ENCODE measurements around the gene PRKACA.

DNA sequence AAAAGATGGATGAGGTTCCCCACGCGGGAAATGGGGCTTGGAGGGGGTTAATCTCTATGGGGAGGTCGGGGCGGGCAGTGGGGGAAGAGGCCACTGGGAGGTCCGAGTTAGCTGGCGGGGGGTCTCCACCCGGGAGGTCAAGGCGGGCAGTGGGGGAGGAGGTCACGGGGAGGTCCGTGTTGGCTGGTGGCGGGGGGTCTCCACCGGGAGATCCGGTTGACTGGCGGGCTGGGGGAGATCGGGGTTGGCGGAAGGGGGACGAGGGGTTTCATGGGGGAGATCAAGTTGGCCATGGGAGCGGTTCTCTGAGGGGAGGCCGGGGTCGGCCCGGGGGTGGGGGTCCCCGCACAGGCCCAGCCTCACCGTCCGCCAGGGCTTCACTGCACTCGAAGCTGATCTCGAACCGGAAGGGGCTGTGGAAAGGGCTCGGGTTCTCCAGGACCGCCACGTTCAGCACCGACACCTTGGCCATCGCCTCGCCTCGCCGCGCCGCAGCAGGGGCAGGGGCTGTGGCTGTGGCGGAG, 18.5 kb upstream of the PRKACA start:
- TF ChIP-seq, protein P1, sequence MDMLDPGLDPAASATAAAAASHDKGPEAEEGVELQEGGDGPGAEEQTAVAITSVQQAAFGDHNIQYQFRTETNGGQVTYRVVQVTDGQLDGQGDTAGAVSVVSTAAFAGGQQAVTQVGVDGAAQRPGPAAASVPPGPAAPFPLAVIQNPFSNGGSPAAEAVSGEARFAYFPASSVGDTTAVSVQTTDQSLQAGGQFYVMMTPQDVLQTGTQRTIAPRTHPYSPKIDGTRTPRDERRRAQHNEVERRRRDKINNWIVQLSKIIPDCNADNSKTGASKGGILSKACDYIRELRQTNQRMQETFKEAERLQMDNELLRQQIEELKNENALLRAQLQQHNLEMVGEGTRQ (IDR thresholded peaks at IDR 0.05; ENCODE audit: borderline replicate concordance, low read depth, low read length) = no peak
- TF ChIP-seq EP300 (IDR thresholded peaks at IDR 0.05; ENCODE audit: borderline replicate concordance in 1 of 2, control insufficient read depth in 1 of 2, low read depth in 2 of 2, low read length in 2 of 2) (no peak), POLR2AphosphoS5 (IDR thresholded peaks at IDR 0.05; ENCODE audit: low read length) (0 out of 2 replicates have a peak, but pooled peaks have one; percentile 85), RCOR1 (conservative IDR thresholded peaks at IDR 0.05; ENCODE audit: low read depth, low read length) (no peak), MXI1 (IDR thresholded peaks at IDR 0.05; ENCODE audit: low read depth, low read length) (no peak), SP1 (IDR thresholded peaks at IDR 0.05; ENCODE audit: low read depth, low read length) (no peak), BRCA1 (IDR thresholded peaks at IDR 0.05; ENCODE audit: low read depth, low read length) (no peak), ZNF24 (IDR thresholded peaks at IDR 0.05) (no peak), MEF2A (IDR thresholded peaks at IDR 0.05; ENCODE audit: insufficient read depth, low read depth, low read length) (no peak), MTA3 (IDR thresholded peaks at IDR 0.05; ENCODE audit: borderline replicate concordance, low read length) (no peak)
- TF ChIP-seq, protein P2, sequence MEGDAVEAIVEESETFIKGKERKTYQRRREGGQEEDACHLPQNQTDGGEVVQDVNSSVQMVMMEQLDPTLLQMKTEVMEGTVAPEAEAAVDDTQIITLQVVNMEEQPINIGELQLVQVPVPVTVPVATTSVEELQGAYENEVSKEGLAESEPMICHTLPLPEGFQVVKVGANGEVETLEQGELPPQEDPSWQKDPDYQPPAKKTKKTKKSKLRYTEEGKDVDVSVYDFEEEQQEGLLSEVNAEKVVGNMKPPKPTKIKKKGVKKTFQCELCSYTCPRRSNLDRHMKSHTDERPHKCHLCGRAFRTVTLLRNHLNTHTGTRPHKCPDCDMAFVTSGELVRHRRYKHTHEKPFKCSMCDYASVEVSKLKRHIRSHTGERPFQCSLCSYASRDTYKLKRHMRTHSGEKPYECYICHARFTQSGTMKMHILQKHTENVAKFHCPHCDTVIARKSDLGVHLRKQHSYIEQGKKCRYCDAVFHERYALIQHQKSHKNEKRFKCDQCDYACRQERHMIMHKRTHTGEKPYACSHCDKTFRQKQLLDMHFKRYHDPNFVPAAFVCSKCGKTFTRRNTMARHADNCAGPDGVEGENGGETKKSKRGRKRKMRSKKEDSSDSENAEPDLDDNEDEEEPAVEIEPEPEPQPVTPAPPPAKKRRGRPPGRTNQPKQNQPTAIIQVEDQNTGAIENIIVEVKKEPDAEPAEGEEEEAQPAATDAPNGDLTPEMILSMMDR (IDR thresholded peaks at IDR 0.05 in 2 of 3, conservative IDR thresholded peaks at IDR 0.05 in 1 of 3; ENCODE audit: control insufficient read depth in 2 of 3, extremely low read depth in 1 of 3, insufficient read depth in 1 of 3, low read depth in 3 of 3, low read length in 3 of 3) = no peak
- TF ChIP-seq, protein P3, sequence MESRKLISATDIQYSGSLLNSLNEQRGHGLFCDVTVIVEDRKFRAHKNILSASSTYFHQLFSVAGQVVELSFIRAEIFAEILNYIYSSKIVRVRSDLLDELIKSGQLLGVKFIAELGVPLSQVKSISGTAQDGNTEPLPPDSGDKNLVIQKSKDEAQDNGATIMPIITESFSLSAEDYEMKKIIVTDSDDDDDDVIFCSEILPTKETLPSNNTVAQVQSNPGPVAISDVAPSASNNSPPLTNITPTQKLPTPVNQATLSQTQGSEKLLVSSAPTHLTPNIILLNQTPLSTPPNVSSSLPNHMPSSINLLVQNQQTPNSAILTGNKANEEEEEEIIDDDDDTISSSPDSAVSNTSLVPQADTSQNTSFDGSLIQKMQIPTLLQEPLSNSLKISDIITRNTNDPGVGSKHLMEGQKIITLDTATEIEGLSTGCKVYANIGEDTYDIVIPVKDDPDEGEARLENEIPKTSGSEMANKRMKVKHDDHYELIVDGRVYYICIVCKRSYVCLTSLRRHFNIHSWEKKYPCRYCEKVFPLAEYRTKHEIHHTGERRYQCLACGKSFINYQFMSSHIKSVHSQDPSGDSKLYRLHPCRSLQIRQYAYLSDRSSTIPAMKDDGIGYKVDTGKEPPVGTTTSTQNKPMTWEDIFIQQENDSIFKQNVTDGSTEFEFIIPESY (IDR thresholded peaks at IDR 0.05) = no peak
- TF ChIP-seq, protein P4, sequence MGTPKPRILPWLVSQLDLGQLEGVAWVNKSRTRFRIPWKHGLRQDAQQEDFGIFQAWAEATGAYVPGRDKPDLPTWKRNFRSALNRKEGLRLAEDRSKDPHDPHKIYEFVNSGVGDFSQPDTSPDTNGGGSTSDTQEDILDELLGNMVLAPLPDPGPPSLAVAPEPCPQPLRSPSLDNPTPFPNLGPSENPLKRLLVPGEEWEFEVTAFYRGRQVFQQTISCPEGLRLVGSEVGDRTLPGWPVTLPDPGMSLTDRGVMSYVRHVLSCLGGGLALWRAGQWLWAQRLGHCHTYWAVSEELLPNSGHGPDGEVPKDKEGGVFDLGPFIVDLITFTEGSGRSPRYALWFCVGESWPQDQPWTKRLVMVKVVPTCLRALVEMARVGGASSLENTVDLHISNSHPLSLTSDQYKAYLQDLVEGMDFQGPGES (IDR thresholded peaks at IDR 0.05) = no peak

All from GM12878 (cell line).